ENCODE measurements around the gene MIPOL1.

DNA sequence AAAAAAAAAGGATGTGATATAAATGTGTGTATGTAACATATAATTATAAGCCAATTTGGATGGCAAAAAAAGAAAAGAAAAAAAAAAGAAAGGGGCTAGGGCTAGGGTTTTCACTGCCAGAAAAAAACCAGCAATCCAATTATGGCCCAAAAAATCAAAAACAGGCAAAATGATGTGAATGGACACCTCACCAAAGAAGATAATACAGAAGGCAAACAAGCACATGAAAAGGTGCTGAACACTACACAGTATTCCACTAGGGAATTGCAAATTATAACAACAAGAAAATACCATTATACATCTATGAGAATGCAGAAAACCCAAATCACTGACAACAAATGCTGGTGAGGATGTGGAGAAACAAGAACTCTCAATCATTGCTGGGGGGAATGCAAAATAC, 12.1 kb upstream of the MIPOL1 start:
- TF ChIP-seq ZNF175 (tag by site-specific recombination; IDR thresholded peaks at IDR 0.05) (no peak), ZFP37 (tag by site-specific recombination; IDR thresholded peaks at IDR 0.05) (no peak), ATF2 (tag by site-specific recombination; IDR thresholded peaks at IDR 0.05; ENCODE audit: low read depth) (no peak), ZSCAN4 (tag by site-specific recombination; IDR thresholded peaks at IDR 0.05) (no peak), TCF7L2 (IDR thresholded peaks at IDR 0.05; ENCODE audit: borderline replicate concordance, low read depth, low read length) (no peak), ZNF391 (tag by site-specific recombination; IDR thresholded peaks at IDR 0.05; ENCODE audit: borderline replicate concordance, low read depth) (no peak)
- TF ChIP-seq, protein P1, sequence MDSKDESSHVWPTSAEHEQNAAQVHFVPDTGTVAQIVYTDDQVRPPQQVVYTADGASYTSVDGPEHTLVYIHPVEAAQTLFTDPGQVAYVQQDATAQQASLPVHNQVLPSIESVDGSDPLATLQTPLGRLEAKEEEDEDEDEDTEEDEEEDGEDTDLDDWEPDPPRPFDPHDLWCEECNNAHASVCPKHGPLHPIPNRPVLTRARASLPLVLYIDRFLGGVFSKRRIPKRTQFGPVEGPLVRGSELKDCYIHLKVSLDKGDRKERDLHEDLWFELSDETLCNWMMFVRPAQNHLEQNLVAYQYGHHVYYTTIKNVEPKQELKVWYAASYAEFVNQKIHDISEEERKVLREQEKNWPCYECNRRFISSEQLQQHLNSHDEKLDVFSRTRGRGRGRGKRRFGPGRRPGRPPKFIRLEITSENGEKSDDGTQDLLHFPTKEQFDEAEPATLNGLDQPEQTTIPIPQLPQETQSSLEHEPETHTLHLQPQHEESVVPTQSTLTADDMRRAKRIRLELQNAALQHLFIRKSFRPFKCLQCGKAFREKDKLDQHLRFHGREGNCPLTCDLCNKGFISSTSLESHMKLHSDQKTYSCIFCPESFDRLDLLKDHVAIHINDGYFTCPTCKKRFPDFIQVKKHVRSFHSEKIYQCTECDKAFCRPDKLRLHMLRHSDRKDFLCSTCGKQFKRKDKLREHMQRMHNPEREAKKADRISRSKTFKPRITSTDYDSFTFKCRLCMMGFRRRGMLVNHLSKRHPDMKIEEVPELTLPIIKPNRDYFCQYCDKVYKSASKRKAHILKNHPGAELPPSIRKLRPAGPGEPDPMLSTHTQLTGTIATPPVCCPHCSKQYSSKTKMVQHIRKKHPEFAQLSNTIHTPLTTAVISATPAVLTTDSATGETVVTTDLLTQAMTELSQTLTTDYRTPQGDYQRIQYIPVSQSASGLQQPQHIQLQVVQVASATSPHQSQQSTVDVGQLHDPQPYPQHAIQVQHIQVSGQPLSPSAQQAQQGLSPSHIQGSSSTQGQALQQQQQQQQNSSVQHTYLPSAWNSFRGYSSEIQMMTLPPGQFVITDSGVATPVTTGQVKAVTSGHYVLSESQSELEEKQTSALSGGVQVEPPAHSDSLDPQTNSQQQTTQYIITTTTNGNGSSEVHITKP (tag by site-specific recombination; IDR thresholded peaks at IDR 0.05) = no peak
- TF ChIP-seq, protein P2, sequence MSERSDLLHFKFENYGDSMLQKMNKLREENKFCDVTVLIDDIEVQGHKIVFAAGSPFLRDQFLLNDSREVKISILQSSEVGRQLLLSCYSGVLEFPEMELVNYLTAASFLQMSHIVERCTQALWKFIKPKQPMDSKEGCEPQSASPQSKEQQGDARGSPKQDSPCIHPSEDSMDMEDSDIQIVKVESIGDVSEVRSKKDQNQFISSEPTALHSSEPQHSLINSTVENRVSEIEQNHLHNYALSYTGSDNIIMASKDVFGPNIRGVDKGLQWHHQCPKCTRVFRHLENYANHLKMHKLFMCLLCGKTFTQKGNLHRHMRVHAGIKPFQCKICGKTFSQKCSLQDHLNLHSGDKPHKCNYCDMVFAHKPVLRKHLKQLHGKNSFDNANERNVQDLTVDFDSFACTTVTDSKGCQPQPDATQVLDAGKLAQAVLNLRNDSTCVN (tag by site-specific recombination; optimal IDR thresholded peaks at IDR 0.05) = no peak
- TF ChIP-seq, protein P3, sequence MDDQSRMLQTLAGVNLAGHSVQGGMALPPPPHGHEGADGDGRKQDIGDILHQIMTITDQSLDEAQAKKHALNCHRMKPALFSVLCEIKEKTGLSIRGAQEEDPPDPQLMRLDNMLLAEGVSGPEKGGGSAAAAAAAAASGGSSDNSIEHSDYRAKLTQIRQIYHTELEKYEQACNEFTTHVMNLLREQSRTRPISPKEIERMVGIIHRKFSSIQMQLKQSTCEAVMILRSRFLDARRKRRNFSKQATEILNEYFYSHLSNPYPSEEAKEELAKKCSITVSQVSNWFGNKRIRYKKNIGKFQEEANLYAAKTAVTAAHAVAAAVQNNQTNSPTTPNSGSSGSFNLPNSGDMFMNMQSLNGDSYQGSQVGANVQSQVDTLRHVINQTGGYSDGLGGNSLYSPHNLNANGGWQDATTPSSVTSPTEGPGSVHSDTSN (CRISPR knock-in tag; IDR thresholded peaks at IDR 0.05) = no peak
- TF ChIP-seq, protein P4, sequence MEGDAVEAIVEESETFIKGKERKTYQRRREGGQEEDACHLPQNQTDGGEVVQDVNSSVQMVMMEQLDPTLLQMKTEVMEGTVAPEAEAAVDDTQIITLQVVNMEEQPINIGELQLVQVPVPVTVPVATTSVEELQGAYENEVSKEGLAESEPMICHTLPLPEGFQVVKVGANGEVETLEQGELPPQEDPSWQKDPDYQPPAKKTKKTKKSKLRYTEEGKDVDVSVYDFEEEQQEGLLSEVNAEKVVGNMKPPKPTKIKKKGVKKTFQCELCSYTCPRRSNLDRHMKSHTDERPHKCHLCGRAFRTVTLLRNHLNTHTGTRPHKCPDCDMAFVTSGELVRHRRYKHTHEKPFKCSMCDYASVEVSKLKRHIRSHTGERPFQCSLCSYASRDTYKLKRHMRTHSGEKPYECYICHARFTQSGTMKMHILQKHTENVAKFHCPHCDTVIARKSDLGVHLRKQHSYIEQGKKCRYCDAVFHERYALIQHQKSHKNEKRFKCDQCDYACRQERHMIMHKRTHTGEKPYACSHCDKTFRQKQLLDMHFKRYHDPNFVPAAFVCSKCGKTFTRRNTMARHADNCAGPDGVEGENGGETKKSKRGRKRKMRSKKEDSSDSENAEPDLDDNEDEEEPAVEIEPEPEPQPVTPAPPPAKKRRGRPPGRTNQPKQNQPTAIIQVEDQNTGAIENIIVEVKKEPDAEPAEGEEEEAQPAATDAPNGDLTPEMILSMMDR (tag by site-specific recombination; IDR thresholded peaks at IDR 0.05) = no peak
- TF ChIP-seq, protein P5, sequence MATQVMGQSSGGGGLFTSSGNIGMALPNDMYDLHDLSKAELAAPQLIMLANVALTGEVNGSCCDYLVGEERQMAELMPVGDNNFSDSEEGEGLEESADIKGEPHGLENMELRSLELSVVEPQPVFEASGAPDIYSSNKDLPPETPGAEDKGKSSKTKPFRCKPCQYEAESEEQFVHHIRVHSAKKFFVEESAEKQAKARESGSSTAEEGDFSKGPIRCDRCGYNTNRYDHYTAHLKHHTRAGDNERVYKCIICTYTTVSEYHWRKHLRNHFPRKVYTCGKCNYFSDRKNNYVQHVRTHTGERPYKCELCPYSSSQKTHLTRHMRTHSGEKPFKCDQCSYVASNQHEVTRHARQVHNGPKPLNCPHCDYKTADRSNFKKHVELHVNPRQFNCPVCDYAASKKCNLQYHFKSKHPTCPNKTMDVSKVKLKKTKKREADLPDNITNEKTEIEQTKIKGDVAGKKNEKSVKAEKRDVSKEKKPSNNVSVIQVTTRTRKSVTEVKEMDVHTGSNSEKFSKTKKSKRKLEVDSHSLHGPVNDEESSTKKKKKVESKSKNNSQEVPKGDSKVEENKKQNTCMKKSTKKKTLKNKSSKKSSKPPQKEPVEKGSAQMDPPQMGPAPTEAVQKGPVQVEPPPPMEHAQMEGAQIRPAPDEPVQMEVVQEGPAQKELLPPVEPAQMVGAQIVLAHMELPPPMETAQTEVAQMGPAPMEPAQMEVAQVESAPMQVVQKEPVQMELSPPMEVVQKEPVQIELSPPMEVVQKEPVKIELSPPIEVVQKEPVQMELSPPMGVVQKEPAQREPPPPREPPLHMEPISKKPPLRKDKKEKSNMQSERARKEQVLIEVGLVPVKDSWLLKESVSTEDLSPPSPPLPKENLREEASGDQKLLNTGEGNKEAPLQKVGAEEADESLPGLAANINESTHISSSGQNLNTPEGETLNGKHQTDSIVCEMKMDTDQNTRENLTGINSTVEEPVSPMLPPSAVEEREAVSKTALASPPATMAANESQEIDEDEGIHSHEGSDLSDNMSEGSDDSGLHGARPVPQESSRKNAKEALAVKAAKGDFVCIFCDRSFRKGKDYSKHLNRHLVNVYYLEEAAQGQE (tag by site-specific recombination; IDR thresholded peaks at IDR 0.05) = no peak
